Astrocyte (in vitro differentiated cells and primary cell): ENCODE results near the gene ST14.

ENCODE experiments used
- EZH2 ChIP-seq: IDR thresholded peaks from 2 replicates; pipeline ENCODE4 v1.6.1; 2012; ENCODE audit warnings: mild to moderate bottlenecking, low read length, inconsistent platforms; ENCODE audit not compliant: insufficient read depth
- TF ChIP-seq, protein P1 (sequence below): IDR thresholded peaks from 2 replicates; pipeline ENCODE4 v1.5.1; 2011; ENCODE audit warnings: low read depth, mild to moderate bottlenecking, inconsistent platforms, low read length, moderate library complexity; ENCODE audit not compliant: insufficient read depth

DNA sequence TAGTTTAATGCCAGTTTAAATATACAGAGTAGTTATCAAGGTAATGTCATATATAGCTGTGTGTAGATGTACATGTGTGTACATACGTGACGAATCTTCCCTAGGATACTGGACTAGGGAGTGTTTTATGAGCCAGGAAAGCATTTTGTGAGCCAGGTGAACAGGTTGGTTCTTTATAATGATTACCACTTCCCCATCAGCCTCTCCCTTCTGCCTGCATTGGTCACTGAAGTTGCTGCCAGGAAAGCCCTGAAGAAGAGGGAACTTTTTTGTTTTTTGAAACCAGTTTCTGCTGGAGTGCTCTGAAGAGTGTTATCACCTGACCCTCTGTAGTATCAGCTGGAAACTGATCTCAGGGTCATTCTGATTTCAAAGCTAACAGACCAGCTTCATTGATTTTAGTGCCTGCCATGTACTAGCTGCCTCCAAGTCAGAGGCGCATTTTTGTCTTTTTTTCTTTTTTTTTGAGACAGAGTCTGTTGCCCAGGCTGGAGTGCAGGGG, 14.2 kb upstream of the ST14 start:
- TF ChIP-seq, protein P1, sequence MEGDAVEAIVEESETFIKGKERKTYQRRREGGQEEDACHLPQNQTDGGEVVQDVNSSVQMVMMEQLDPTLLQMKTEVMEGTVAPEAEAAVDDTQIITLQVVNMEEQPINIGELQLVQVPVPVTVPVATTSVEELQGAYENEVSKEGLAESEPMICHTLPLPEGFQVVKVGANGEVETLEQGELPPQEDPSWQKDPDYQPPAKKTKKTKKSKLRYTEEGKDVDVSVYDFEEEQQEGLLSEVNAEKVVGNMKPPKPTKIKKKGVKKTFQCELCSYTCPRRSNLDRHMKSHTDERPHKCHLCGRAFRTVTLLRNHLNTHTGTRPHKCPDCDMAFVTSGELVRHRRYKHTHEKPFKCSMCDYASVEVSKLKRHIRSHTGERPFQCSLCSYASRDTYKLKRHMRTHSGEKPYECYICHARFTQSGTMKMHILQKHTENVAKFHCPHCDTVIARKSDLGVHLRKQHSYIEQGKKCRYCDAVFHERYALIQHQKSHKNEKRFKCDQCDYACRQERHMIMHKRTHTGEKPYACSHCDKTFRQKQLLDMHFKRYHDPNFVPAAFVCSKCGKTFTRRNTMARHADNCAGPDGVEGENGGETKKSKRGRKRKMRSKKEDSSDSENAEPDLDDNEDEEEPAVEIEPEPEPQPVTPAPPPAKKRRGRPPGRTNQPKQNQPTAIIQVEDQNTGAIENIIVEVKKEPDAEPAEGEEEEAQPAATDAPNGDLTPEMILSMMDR, result no peak
- no peak for TF ChIP-seq EZH2
